GM18907 (cell line): Measurements from ENCODE around the gene GIGYF2.

Experiments
- ATAC-seq: cut with Tn5 transposase; IDR thresholded peaks from one replicate; pipeline ENCODE4 v1.9.1; 2021; ENCODE audit warnings: mild to moderate bottlenecking, moderate library complexity; ENCODE audit not compliant: unreplicated experiment

GIGYF2 gene

GRCh38 chr2:232859385-232859916 lies 162.3 kb downstream of the GIGYF2 start:
- no peak for ATAC-seq

- no peak for ATAC-seq
Measured at GRCh38 chr2:232860593-232861241, 163.6 kb downstream of the GIGYF2 start.

- no peak for ATAC-seq
Measured at GRCh38 chr2:232861353-232861752, 164.2 kb downstream of the GIGYF2 start.

- ATAC-seq, result no peak
Measured at GRCh38 chr2:232863996-232864395, 166.9 kb downstream of the GIGYF2 start.

GRCh38 chr2:232865165-232865564 lies 168.0 kb downstream of the GIGYF2 start:
- no peak for ATAC-seq

- no peak for ATAC-seq
Measured at GRCh38 chr2:232866104-232866503, 169.0 kb downstream of the GIGYF2 start.

- no peak for ATAC-seq
Measured at GRCh38 chr2:232869138-232870017, 172.2 kb downstream of the GIGYF2 start.

- no peak for ATAC-seq
Measured at GRCh38 chr2:232870018-232870765, 173.1 kb downstream of the GIGYF2 start, which contains the start of gene SNORC. Gene SNORC, plus strand, starts transcription at chr2:232870264. Its CDS starts 78 bp downstream, at chr2:232870342.

DNA sequence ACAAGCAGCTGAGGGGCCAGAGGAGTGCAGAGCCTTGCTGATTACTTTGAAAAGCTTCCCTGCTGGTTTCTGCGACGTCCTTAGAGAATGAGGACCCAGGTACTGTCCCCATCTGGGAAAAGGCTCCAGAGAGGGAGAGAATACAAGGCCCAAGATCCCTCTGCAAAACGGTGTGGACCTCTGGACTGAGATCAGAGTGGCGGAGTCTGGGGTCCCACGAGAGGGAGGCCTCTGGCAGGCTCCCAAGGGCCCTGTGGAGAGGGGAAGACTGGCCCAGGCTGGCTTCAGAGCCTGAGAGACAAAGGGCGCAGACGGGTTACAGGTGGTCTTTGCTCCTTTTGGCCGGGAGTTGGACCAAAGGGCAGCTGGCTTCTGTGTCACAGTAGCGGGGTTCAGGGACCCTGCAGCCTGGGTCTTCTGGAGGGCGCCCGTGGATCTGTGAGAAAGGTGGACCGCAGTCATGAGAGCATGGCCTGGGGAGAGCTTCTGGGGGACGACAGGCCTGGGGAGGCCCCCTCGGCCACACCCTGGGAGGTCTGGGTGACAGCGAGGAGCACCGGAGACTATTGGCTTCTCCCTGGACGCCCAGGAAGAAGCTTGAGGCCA lies 173.7 kb downstream of the GIGYF2 start:
- no peak for ATAC-seq

DNA sequence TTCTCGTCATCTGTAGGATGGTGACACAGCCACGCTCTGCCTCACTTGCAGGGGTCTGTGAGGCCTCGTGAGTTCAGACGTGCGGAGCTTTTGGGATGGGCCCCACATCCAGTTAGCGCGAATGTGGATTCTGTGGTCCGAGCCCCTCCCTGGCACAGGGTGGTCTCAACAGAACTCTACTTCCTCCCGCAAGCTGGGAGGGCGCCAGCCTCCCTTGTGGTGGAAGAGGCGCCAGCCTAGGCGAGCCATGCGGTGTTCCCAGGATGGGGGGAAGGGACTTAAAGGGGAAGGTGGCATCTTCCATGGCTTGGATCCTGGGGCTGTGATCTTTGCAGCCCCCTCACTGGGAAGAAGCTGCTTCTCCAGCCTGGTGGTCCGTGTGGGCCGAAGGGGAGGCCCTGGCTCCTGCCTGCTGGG lies 174.3 kb downstream of the GIGYF2 start:
- ATAC-seq, result no peak

DNA sequence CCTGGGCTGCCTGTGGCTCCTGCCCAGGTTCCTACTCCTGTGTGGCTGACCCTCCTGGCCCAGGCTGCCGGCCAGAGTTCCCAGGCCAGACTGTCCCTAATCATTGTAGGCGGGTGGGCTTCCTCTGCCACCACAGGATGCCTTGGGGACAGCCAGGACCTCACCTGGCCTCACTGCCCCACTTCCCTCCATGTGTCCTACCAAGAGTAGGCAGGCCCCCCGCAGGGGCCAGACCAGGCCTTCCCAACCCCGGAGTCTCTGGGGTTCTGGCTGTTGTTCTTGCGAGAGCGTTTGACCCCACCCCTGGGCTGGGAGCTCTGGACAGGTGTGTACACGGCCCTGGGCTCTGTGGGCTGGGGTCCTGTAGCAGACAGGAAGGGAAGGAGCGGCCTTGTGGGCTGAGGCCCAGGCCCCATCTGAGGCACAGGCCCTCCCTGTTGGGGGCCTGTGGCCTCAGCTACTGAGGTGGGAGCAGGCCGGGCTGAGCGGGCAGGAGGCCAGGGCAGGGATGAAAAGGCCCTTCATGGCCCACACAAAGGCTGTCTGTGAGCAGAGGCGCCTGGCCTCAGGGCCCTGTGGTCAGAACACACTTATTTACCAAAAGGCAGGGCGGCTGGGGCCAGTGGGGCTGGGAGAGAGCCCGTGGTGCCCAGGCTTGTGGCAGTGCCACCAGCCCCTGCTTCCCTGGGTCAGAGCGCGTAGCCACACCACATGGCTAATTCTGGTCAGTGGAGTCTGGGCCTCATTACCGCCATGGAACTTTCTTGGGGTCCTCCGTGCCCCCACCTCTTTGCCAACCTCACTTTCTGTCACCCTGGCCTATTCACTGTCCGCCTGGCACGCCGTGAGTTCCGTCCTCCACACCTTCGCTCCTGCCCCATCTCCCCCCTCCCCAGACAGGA lies 175.0 kb downstream of the GIGYF2 start:
- ATAC-seq, result no peak

DNA sequence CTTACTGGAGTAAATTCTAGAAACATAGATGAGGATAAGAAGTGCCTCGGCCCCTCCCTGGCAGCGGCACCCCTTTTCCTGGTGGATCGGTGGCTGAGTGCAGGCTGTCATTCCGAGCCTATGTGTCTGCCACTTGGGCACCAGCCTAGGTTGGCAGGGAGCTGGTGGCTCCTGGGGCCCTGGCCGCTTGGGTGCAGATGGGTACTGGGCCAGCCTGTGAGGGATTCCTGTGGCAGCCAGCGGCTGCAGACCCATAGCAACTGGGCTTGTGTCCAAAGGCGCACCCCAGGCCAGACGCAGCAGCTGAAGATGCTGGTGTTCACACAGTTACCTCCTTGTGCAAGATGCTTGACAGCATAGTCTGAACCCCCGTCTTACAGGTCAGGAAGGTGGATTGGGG lies 175.7 kb downstream of the GIGYF2 start:
- no peak for ATAC-seq

DNA sequence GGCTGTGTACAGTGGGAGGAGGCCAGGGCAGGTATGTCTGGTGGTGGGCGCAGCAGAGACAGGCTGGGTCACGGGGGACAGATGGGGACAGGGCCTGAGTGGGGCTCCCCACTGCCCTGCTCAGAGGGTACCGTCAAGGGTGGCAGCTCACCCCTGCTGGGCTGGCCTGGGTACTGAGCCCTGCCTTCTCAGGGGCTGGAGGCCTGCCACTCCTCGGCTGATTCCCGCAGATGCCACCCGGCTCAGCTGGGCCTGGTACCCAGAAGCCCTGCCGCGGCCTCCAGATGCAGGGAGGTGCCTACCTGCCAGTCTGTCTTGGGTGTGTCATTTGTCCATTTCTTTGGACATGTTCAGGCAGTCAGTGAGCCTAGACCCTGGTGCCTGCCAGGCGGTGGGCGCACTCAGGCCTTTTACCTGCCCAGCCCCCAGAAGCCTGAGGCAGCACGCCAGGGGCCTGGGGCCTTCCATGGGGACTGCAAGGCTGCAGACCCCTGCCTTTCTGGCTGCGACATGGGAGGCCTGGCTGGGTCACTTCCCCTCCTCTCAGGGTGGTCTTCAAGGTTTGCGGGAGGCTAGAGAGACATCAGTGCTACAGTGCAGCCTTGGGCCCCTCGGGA lies 176.3 kb downstream of the GIGYF2 start:
- ATAC-seq, result no peak

DNA sequence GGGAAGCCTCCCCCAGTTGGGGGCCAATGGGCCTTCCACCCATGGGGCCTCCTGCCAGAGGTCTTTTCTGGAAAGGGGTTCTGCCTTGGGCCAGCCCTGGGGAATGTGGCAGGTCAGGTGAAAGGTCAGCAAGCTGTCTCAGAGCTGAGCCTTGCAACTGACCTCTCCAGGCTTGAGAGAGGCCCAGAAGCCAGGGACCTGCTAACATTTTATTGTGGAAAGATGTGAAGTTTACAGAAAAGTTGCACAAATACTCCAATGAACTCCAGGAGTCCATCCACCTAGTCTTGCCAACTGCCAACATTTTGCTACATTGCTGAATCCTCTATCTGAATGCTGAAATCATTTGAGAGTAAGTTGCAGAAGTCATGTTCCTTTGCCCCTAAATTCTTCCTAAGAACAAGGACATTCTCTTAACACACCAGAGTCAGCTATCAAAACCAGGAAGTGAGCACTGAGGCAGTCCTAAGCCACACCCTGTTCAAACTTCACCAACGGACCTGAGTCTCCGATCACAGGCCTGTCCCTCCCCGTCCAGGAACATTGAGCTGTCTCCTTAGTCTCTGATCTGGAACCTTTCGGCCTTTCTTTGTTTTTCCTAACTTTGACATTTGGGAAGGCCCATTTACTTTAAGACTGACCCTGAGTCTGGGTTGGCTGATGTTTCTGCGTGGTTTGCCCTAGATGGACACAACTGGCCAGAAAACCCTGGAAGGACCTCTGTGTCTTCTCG lies 176.9 kb downstream of the GIGYF2 start:
- no peak for ATAC-seq

GRCh38 chr2:232874677-232875223 lies 177.6 kb downstream of the GIGYF2 start:
- no peak for ATAC-seq

- no peak for ATAC-seq
Measured at GRCh38 chr2:232875256-232876121, 178.4 kb downstream of the GIGYF2 start.
